ENCODE measurements around the gene SCFD2.

DNA sequence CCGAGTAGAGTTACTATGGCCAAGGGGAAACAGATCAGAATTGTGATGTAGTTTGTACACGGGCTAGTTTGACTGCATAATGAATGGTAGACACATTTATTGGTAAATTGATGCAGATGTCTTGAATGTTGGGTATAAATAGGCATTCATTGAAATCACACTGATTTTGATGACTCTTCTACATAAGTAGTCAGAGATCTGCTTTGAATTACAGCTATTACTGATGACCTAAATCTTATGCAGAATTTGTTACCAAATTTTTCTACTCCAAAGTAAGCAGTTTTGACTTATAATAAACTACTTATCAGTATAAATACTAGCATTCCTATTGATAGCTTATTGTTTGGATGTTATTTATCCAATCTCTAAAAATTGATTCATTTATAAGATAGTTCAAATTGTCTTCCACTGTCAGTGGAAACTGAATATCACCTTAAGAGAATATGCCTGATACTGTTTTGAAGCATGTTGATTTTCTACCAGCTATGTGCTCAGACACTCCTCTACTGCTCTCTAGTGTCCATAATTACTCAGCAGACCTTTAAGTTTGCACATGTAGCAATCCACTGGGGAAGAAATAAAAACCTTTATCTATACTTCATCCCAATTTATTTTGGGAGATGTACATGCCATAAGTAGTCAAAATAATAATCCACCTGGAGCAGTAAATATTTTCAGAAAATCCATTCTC, 383.5 kb downstream of the SCFD2 start:
- TF ChIP-seq GATA2 (CRISPR knock-in tag; IDR thresholded peaks at IDR 0.05) (no peak), NRF1 (IDR thresholded peaks at IDR 0.05; ENCODE audit: low read depth, low read length) (no peak), RFX5 (IDR thresholded peaks at IDR 0.05; ENCODE audit: low read length) (no peak), NFIC (IDR thresholded peaks at IDR 0.05; ENCODE audit: borderline replicate concordance) (no peak), RAD21 (IDR thresholded peaks at IDR 0.05; ENCODE audit: low read length) (peak; percentile 98)
- TF ChIP-seq, protein P1, sequence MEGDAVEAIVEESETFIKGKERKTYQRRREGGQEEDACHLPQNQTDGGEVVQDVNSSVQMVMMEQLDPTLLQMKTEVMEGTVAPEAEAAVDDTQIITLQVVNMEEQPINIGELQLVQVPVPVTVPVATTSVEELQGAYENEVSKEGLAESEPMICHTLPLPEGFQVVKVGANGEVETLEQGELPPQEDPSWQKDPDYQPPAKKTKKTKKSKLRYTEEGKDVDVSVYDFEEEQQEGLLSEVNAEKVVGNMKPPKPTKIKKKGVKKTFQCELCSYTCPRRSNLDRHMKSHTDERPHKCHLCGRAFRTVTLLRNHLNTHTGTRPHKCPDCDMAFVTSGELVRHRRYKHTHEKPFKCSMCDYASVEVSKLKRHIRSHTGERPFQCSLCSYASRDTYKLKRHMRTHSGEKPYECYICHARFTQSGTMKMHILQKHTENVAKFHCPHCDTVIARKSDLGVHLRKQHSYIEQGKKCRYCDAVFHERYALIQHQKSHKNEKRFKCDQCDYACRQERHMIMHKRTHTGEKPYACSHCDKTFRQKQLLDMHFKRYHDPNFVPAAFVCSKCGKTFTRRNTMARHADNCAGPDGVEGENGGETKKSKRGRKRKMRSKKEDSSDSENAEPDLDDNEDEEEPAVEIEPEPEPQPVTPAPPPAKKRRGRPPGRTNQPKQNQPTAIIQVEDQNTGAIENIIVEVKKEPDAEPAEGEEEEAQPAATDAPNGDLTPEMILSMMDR (IDR thresholded peaks at IDR 0.05): peak; percentile 85
